Uterus (tissue), 2 donors: ENCODE results near the gene KCNQ5.

Experiments
- POLR2A ChIP-seq, 2 donors: fragments of 450-650 bp; IDR thresholded peaks; one replicate each; pipeline ENCODE4 v1.6.1; 2016; ENCODE audit warnings: antibody characterized with exemption in 2 of 2, mild to moderate bottlenecking in 1 of 2, moderate library complexity in 1 of 2
- TF ChIP-seq, protein P1 (sequence below), 4 experiments: fragments of 200-600 bp in 2 of 4; fragments of 450-650 bp in 2 of 4; sonication (generic) in 2 of 4; IDR thresholded peaks; one replicate each; pipeline ENCODE4 v1.5.1; 2016 to 2019; ENCODE audit warnings: antibody characterized with exemption in 4 of 4, mild to moderate bottlenecking in 2 of 4, moderate library complexity in 1 of 4

DNA sequence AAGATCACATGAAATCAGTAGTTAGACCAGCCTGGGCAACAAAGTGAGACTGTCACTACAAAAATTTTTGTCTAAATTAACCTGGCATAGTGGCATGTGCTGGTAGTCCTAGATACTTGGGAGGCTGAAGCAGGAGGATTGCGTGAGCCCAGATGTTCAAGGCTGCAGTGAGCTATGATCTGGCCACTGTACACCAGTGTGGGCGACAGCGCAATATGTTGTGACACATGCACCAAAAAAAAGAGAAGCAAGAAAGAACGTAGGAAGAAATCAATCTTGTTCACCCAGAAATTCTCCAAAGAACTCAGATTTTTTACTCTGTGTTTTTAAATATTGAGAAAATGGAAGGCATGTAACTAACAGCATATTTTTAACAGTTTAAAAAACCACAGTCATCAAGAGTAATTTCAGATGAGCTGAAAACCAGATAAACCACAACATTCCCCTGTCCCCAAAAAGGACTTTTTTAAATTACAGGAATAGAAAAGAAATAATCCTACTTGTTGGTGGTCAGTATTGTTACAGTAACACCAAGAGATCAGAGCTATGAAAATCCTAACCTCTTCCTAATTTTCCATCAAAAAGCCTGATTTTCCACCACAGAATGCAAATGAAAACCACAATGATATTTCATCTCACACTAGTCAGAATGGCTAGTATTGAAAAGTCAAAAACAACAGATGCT lies 363.3 kb downstream of the KCNQ5 start:
- TF ChIP-seq, protein P1, sequence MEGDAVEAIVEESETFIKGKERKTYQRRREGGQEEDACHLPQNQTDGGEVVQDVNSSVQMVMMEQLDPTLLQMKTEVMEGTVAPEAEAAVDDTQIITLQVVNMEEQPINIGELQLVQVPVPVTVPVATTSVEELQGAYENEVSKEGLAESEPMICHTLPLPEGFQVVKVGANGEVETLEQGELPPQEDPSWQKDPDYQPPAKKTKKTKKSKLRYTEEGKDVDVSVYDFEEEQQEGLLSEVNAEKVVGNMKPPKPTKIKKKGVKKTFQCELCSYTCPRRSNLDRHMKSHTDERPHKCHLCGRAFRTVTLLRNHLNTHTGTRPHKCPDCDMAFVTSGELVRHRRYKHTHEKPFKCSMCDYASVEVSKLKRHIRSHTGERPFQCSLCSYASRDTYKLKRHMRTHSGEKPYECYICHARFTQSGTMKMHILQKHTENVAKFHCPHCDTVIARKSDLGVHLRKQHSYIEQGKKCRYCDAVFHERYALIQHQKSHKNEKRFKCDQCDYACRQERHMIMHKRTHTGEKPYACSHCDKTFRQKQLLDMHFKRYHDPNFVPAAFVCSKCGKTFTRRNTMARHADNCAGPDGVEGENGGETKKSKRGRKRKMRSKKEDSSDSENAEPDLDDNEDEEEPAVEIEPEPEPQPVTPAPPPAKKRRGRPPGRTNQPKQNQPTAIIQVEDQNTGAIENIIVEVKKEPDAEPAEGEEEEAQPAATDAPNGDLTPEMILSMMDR (IDR thresholded peaks at IDR 0.05): no peak
- no peak for TF ChIP-seq POLR2A (IDR thresholded peaks at IDR 0.05)
